AML-193 (cell line): ENCODE data around the gene FBXO33.

ENCODE experiments used
- DNase-seq, 2 experiments: peaks; one replicate each; lab custom pipeline; 2025; lab: John Stamatoyannopoulos, UW

The FBXO33 gene

DNA sequence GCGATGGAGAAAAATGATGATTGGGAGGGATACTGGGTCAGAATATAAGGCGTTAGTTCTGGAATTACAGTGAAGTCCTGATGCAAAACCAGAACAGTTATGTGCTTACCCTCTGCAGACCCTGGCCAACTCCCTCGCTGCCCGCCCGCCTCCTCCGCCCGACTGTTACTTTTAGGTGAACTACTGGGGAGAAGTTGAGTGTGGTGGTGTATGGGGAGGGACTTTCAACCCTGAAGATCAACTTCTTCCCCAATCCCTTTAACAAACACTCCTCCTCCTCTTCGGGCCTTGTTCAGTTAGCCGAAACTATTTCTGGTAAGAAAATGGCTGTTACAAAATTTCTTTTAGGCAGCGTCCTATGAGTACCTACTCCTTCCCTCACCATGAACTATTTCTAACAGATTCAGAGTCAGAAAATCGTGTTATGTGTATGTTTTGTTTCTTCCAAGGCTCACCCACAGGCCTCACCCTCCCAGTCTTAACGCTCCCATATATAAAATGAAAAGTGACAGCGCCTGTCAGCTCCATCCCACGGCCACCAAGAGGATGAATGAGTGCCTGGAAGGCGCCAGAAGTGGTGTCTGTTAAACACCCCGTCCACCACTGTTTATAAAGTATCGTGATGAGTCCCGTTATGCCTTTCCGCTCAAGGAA, 1.3 kb downstream of the FBXO33 start:
- peak; percentile 31 to 47 for DNase-seq

DNA sequence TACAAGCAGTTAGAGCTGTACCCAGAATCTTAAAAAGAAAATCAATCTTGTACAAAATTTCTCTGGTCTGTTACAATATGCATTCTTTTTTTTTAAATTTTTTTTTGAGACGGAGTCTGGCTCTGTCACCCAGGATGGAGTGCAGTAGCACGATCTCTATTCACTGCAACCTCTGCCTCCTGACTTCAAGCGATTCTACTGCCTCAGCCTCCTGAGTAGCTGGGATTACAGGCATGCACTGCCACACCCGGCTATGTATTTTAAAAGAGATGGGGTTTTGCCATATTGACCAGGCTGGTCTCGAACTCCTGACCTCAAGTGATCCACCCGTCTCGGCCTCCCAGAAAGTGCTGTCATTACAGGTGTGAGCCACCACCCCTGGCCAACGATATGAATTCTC, 4.1 kb downstream of the FBXO33 start:
- no peak for DNase-seq

DNA sequence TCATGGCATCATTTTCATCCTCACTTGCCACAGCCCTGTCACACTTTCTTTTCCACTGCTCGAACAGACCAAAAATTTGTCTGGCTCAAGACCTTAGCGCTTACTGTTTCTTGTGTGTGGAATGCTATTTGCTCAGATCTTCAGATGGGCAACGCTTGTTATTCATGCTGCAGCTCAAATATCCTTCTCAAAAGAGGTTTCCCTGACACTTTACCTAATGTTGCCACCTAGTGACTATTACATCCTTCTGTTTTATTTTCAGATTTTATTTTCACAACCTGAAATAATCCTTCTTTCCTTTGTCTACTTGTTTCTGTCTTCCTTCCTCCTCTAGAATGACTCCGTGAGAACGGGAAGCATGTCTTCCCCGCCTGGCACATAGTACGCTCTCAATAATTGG, 5.6 kb downstream of the FBXO33 start:
- DNase-seq = peak; percentile 58 to 67

DNA sequence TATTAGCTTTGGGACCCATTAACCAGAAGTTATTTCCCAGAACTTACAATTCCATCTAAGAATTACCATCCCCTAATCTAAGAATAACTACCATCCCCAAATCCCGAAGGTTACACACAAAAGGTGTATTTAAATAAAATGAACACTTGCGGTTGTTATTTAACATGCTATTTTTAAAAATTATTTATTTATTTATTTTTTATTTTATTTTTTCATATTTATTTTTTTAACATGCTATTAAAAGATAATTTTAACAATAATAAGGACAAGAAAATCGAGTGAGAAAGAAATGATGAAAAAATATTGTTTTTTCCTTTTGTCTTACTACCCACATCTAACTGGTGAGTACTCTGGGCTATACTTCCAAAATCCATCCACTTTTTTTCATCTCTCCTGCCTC, 6.3 kb downstream of the FBXO33 start:
- DNase-seq = no peak

DNA sequence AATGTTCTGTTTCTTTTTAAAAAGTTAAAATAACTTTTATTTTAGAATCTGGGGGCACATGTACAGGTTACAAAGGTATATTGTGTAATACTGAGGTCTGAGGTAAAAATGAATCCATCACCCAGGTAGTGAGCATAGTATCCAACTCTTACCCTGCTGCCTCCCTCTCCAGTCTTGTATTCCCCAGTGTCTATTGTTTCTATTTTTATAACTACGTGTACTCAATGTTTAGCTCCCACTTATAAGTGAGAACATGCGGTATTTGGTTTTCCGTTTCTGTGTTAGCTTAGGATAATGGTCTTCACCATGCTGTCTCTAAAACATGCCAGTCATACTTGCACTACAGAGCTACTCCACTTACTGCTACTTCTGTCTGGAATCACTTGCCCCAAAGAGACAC, 8.4 kb downstream of the FBXO33 start:
- DNase-seq = no peak

GRCh38 chr14:39422243-39422642, 10.0 kb downstream of the FBXO33 start:
- DNase-seq = no peak

DNA sequence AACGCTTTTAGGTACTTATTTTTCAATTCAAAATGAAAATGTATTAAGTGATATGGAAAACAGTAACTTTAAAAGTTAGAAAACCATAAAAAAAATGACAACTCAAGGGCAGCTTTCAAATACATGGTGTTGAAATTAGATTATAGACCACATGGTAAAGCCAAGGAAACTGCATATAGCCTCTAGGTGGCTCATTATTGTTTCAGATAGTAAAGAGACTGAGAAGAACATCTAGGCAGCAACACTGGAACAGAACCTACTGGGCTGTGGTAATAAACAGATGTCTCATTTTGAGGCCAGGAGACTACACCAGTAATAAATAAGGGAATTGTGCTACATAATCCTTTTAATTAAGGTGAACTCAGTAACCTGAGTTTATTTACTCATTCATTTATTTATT, 13.0 kb downstream of the FBXO33 start:
- peak; percentile 15 to 44 for DNase-seq

DNA sequence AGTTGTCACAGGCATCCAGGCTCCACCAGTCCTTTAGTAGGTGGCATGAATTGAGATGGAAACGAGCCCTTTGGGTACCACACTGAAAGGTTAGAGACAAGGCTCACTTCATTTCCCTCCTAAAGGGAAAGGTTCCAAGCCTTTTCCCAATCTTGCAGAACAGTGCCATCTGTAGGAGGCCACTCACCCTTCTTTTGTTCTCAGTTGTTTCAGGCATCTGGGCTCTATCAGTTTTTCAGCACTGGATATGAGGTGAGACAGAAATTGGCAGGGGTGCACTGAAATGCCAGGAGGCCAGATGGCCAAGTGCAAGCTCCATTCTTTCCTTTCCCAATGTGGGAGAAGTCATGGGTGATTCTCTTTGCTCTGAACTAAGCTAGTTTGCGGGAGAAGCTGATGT, 15.2 kb downstream of the FBXO33 start:
- no peak for DNase-seq

GRCh38 chr14:39416072-39416471, 16.2 kb downstream of the FBXO33 start:
- DNase-seq = no peak

DNA sequence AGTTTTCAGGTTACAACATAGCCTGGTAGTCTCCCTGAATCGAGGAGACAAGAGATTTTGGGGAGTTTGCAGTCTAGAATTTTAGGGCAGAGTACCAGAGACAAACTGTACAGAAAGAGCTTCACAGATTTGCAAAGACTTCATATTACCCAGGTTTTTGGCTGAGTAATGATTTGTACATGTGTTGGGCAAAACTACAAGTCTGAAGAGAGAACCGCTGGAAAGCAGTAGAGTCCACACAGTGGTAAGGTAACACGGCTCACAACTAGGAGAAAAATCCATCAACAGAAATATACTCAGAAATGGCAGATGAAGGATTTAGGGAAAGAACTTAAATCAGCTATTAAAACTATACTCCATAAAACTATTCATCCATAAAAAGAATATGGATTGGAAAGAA, 25.7 kb downstream of the FBXO33 start:
- no peak for DNase-seq

- no peak for DNase-seq
These were observed 33.9 kb downstream of the FBXO33 start for GRCh38 chr14:39398382-39398781.

- DNase-seq = no peak
These were observed 35.8 kb downstream of the FBXO33 start for GRCh38 chr14:39396448-39396847.

DNA sequence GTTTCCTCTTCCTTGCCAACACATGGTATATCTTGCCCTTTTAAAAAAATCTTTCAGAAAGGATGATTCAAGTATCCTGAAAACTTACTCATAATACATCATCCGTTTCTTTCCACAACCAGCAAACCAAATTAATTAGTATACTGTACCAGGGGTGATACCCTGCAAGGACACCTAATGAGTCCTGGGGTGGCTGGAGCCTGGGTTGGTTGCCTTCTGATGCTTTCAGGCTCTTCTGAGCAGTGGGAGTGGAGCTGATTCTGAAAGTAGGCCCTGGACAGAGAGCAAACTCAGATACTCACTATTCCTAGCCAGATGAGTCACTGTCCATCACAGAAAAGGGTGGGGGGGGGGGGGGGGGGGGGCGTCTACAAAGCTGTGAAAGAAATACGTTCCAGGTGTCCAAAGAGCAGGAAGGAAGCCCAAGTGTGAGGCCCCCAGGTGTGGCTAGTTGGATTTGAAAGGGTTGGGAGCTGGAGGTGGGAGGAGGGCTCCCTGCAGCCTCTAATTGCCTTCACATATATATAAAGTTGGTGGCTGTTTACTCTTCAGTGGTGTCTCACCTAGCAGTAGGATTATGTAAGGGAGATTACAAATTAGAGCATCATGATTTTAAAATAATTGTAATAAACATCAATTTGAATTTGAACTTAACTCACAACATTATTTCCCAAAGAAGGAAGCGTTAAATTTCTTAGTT, 36.5 kb downstream of the FBXO33 start:
- DNase-seq = no peak

- DNase-seq = no peak
These were observed 38.9 kb downstream of the FBXO33 start for GRCh38 chr14:39393289-39393688.

- no peak for DNase-seq
These were observed 48.1 kb downstream of the FBXO33 start for GRCh38 chr14:39384177-39384576.

- DNase-seq = no peak
These were observed 48.5 kb downstream of the FBXO33 start for GRCh38 chr14:39383741-39384140.

DNA sequence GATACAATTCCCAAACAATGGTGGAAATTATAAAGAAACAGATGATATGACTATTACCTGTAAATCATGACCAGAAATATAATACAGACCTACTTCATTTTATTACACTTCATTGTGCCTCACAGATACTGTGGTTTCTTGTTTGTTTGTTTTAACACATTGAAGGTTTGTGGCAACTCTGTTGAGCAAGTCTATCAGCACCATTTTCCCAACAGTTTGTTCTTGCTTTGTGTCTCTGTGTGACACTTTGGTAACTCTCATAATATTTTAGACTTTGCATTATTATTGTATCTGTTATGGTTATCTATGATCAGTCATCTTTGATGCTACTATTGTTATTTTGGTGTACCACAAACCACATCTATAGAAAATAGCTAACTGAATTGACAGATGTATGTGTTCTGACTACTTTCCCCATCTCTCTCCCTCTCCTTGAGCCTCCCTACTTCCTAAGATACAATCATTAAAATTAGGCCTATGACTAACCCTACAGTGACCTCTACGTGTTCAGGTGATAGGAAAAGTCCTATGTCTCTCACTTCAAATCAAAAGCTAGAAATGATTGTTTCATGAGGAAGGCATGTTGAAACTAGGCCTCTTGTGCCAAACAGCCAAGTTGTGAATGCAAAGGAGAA, 49.1 kb downstream of the FBXO33 start:
- DNase-seq = no peak

DNA sequence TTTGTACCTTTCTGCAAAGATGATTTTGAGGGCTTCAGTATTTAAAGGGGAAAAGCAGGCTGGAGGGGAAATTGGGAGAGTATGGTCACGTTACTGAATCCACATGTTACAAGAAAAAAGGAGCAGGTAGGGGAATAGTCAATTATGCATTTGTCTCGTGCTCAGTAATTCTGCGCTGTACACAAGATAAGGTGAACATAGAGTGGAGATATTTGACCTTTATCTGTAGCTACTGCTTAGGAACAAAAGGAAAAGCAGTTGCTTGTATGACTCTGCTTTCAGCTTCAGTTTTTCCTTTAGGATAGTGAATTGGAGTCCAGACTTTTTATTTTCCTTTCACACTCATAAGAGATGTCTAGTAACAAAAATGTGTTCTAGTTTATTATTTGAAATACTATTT, 49.8 kb downstream of the FBXO33 start:
- no peak for DNase-seq

DNA sequence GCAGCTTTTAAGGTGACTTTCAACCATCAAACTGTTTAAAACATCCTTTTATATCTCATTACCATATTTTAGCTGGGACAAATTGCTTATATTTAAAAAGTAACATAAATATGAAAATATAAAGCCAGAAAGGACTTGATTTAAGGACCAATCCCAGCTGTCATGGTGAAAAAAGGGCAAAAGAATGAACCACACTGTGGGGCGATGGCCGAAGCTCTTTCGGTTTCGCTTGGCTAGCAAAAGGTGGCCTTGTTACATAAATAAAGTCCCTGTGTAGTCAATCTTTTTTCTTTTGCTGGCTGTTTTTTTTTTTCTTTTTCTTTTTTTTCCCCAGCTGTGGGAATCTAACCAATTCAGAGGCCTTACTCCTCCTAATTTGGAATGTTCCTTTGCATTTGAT, 50.9 kb downstream of the FBXO33 start:
- no peak for DNase-seq

DNA sequence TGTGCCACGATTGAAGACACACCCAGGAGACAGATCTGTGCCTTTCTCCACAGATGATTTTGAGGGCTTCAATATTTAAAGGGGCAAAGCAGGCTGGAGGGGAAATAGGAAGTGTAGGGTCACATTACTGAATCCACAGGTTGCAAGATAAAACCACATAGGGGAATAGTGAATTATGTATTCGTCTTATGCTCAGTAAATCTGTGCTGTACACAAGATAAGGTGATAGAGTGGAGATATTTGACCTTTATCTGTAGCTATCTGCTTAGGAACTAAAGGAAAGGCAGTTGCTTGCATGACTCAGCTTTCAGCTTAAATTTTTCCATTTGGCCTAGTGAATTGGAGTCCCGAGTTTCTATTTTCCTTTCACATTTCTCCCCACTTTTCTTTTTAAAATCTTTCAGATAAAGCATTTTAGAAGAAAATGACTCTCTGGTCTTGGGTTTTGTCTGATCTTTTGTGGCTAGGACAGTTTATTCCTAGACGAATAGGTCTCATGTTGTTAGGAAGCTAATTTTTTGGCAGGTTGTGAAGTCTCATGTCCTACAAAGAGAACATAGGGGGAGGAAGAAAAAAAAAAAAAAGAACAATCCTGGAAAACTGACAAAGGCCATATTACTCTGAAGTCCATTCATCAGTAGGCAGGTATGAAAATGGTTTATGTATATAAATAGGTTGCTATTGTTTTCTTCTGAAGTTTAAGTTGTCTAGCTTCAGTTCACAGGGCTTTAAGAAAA, 55.4 kb downstream of the FBXO33 start:
- no peak for DNase-seq

DNA sequence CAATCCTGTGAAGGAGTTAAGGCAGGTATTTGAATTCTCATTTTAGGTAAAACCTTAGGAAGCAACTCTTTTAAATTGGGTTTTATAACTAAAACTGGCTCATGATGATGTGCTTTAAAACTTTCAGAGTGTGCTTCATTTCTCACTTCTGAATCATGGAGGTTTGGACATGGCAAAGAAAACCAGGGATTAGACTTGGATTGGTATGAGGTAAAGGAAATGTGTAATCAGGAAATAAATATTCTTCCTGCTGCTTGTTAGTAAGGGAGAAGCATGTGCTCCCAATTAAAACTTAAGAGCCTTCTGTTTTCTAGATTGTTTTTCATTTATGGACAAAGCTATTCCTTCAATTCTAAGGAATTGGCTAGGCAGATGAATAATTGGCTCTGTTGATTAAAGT, 57.4 kb downstream of the FBXO33 start:
- DNase-seq = no peak

GRCh38 chr14:39372656-39373055, 59.6 kb downstream of the FBXO33 start:
- DNase-seq = no peak

DNA sequence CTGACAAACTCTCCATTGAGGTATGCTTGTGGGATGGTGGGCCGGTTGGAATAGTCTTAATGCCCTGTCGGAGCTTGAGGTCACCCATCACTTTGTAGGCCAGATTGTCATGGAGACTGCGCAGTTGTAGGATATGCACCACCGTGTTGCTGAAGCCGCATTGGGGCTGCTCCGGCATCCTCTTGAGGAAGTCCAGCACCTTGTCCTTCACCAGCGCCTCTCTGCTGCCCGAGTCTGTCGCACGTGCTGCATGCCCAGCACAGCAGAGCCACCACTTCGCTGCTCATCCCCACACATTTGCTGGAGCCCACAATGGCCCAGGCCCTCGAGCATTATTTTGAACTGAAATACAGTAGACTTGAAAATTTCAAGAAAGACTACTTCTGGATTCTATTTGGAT, 61.8 kb downstream of the FBXO33 start:
- no peak for DNase-seq
